Liver (tissue), 9 donors: ENCODE data around the gene GRID1. TPM values are rescaled to one million over a fixed set of nuclear protein-coding genes. Genes with fewer than 3 reads are reported as not detected.

ENCODE experiments used
- DNase-seq: peaks from one replicate; pipeline ENCODE4 v3.0.0-alpha.2; 2017; ENCODE audit warnings: low spot score
- H3K27ac ChIP-seq, 2 donors: one replicate each; pipeline ENCODE4 v1.7.0; 2013; ENCODE audit warnings: inconsistent platforms in 2 of 2, low read length in 2 of 2, control low read depth in 1 of 2, low read depth in 1 of 2, mild to moderate bottlenecking in 1 of 2
- H3K27me3 ChIP-seq, 4 donors: one replicate each; pipeline versions ENCODE4 v1.6.1 to v1.7.0; 2013; ENCODE audit warnings: low read length in 3 of 4, inconsistent platforms in 1 of 4, mild to moderate bottlenecking in 1 of 4, moderate library complexity in 1 of 4; ENCODE audit not compliant: control insufficient read depth in 4 of 4, insufficient read depth in 4 of 4
- H3K36me3 ChIP-seq, 4 donors: one replicate each; pipeline versions ENCODE4 v1.6.1 to v1.7.0; 2013; ENCODE audit warnings: low read length in 3 of 4, mild to moderate bottlenecking in 3 of 4, low read depth in 1 of 4, moderate library complexity in 1 of 4; ENCODE audit not compliant: control insufficient read depth in 4 of 4, insufficient read depth in 3 of 4
- H3K4me1 ChIP-seq, 4 donors: one replicate each; pipeline versions ENCODE4 v1.6.1 to v1.7.0; 2013; ENCODE audit warnings: low read length in 3 of 4, mild to moderate bottlenecking in 3 of 4, moderate library complexity in 1 of 4; ENCODE audit not compliant: control insufficient read depth in 4 of 4, insufficient read depth in 4 of 4
- H3K4me3 ChIP-seq, 3 donors: one replicate each; pipeline versions ENCODE4 v1.6.1 to v1.7.0; 2013; ENCODE audit warnings: low read length in 3 of 3, control low read depth in 1 of 3, low read depth in 1 of 3, mild to moderate bottlenecking in 1 of 3
- H3K9ac ChIP-seq, 2 donors: one replicate each; pipeline ENCODE4 v1.7.0; 2013; ENCODE audit warnings: low read length in 2 of 2, mild to moderate bottlenecking in 2 of 2, moderate library complexity in 2 of 2, control low read depth in 1 of 2, low read depth in 1 of 2
- H3K9me3 ChIP-seq, 4 donors: one replicate each; pipeline versions ENCODE4 v1.6.1 to v1.7.0; 2013; ENCODE audit warnings: low read length in 3 of 4; ENCODE audit not compliant: control insufficient read depth in 4 of 4
- ATF3 ChIP-seq: IDR thresholded peaks from 2 replicates; pipeline ENCODE4 v1.6.1; 2016; ENCODE audit warnings: antibody characterized with exemption
- EGR1 ChIP-seq, 2 donors: IDR thresholded peaks; 2 replicates each; pipeline ENCODE4 v1.6.1; 2016 to 2018; ENCODE audit warnings: antibody characterized with exemption in 2 of 2, low read depth in 2 of 2
- FOXA1 ChIP-seq: IDR thresholded peaks from 2 replicates; pipeline ENCODE4 v1.6.1; 2016; ENCODE audit warnings: antibody characterized with exemption
- FOXA2 ChIP-seq: IDR thresholded peaks from 2 replicates; pipeline ENCODE4 v1.6.1; 2016; ENCODE audit warnings: antibody characterized with exemption
- GABPA ChIP-seq, 2 donors: IDR thresholded peaks in 1 of 2; conservative IDR thresholded peaks in 1 of 2; 2 replicates each; pipeline ENCODE4 v1.6.1; 2016; ENCODE audit warnings: antibody characterized with exemption in 2 of 2, mild to moderate bottlenecking in 1 of 2, moderate library complexity in 1 of 2
- HNF4A ChIP-seq, 2 donors: conservative IDR thresholded peaks; 2 replicates each; pipeline ENCODE4 v1.6.1; 2016; ENCODE audit warnings: antibody characterized with exemption in 2 of 2, mild to moderate bottlenecking in 2 of 2
- HNF4G ChIP-seq: IDR thresholded peaks from 2 replicates; pipeline ENCODE4 v1.6.1; 2016; ENCODE audit warnings: antibody characterized with exemption
- JUND ChIP-seq, 2 donors: IDR thresholded peaks; 2 replicates each; pipeline ENCODE4 v1.6.1; 2016; ENCODE audit warnings: antibody characterized with exemption in 2 of 2
- NR2F2 ChIP-seq: IDR thresholded peaks from 2 replicates; pipeline ENCODE4 v1.6.1; 2016; ENCODE audit warnings: antibody characterized with exemption
- RAD21 ChIP-seq, 2 donors: IDR thresholded peaks; 2 replicates each; pipeline ENCODE4 v1.6.1; 2016; ENCODE audit warnings: antibody characterized with exemption in 2 of 2, mild to moderate bottlenecking in 2 of 2
- RXRA ChIP-seq, 2 donors: IDR thresholded peaks; 2 replicates each; pipeline ENCODE4 v1.6.1; 2017 to 2018; ENCODE audit warnings: antibody characterized with exemption in 2 of 2, mild to moderate bottlenecking in 1 of 2
- SP1 ChIP-seq: IDR thresholded peaks from 2 replicates; pipeline ENCODE4 v1.6.1; 2018; ENCODE audit warnings: antibody characterized with exemption, mild to moderate bottlenecking
- TAF1 ChIP-seq: conservative IDR thresholded peaks from 2 replicates; pipeline ENCODE4 v1.6.1; 2016; ENCODE audit warnings: antibody characterized with exemption, mild to moderate bottlenecking
- YY1 ChIP-seq: IDR thresholded peaks from 2 replicates; pipeline ENCODE4 v1.6.1; 2016; ENCODE audit warnings: antibody characterized with exemption, mild to moderate bottlenecking
- WGBS: extraction: QIAGEN DNeasy Blood & Tissue Kit; methylation state at CpG from one replicate; pipeline ENCODE4 v1.1.7; 2013; 5-methylcytosine and 5-hydroxymethylcytosine counted together
- polyA plus RNA-seq, 2 donors: library from polyadenylated mRNA; stranded (reverse) in 1 of 2; unstranded in 1 of 2; fragments of 200-250 nt in 1 of 2; fragments of >200 nt in 1 of 2; fragmentation: Nextera tagmentation in 1 of 2; extraction: Ambion mirVana in 1 of 2; gene quantifications; one replicate each; pipeline versions ENCODE4 v1.2.1 to v1.2.3, GENCODE V29; 2013 to 2015
- total RNA-seq, 2 donors: library from RNA; depleted of rRNA; stranded (reverse); fragments of >200 nt; gene quantifications; one replicate each; pipeline ENCODE4 v1.2.3, GENCODE V29; 2014
- TF ChIP-seq, protein P1 (sequence below): fragments of 150-350 bp; IDR thresholded peaks from 2 replicates; pipeline ENCODE4 v1.5.1; 2017; ENCODE audit warnings: improper control_type of control experiment, low read depth, low read length; ENCODE audit not compliant: missing input control
- TF ChIP-seq, protein P2 (sequence below): IDR thresholded peaks from 2 replicates; pipeline ENCODE4 v1.6.1; 2016; ENCODE audit warnings: antibody characterized with exemption
- TF ChIP-seq, protein P3 (sequence below): IDR thresholded peaks from 2 replicates; pipeline ENCODE4 v1.6.1; 2016; ENCODE audit warnings: antibody characterized with exemption
- TF ChIP-seq, protein P4 (sequence below): IDR thresholded peaks from 2 replicates; pipeline ENCODE4 v1.6.1; 2016; ENCODE audit warnings: antibody characterized with exemption, mild to moderate bottlenecking
- donor health status: healthy.
- donor health status: healthy.
- donor health status: healthy.
- donor health status: healthy.
- donor health status: healthy.

GRID1 gene
- total and polyA plus RNA-seq, 4 donors: 0.09 to 0.17 (median 0.14) TPM; not detected in 1

DNA sequence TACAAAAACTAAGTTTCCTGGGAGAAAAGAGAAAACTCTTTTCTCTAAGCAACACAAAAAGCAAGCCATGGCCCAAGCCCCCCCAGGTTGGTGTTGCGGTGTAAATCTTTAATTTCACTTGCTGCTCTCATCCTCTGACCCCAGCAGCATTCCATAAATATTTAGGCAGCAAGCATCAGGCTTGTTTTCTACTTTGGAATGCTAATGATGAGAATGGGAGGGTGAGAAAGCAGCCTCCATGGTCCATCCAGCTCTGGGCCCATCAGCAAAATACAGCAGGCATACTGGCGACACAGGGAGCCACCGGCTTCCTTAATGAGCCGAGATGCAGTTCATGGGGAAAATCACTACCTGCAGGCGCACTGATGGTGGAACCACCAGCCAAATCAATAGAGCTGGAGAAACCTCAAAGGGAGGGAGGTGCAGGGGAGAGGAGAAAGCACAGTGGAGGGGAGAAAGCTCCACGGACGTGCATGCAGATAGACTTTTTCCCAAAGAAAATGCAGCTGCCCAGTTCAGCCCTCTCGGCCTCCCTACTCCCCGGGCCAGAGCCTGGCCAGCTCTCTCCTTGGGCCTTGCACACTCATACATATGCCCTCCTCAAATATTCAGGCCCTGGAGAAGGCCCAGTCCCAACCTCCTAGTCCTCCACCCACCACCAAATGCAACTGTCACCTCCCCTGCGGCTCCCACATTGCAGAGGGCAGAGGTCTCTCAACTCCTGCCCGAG is 131.9 kb downstream of the GRID1 start:
- no peak for DNase-seq
- H3K36me3 ChIP-seq: no peaks in the 10 kb centered on the region
- H3K9me3 ChIP-seq: no peaks in the 10 kb centered on the region
- TF ChIP-seq NR2F2: no peak
- no peak for TF ChIP-seq GABPA (IDR thresholded peaks at IDR 0.05 in 1 of 2, conservative IDR thresholded peaks at IDR 0.05 in 1 of 2)
- TF ChIP-seq TAF1: no peak
- no peak for TF ChIP-seq ATF3
- TF ChIP-seq FOXA1: no peak
- TF ChIP-seq FOXA2: no peak
- no peak for TF ChIP-seq RXRA (IDR thresholded peaks at IDR 0.05)
- TF ChIP-seq YY1: no peak
- TF ChIP-seq, protein P1, sequence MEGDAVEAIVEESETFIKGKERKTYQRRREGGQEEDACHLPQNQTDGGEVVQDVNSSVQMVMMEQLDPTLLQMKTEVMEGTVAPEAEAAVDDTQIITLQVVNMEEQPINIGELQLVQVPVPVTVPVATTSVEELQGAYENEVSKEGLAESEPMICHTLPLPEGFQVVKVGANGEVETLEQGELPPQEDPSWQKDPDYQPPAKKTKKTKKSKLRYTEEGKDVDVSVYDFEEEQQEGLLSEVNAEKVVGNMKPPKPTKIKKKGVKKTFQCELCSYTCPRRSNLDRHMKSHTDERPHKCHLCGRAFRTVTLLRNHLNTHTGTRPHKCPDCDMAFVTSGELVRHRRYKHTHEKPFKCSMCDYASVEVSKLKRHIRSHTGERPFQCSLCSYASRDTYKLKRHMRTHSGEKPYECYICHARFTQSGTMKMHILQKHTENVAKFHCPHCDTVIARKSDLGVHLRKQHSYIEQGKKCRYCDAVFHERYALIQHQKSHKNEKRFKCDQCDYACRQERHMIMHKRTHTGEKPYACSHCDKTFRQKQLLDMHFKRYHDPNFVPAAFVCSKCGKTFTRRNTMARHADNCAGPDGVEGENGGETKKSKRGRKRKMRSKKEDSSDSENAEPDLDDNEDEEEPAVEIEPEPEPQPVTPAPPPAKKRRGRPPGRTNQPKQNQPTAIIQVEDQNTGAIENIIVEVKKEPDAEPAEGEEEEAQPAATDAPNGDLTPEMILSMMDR: no peak
- no peak for TF ChIP-seq JUND (IDR thresholded peaks at IDR 0.05)
- TF ChIP-seq, protein P2, sequence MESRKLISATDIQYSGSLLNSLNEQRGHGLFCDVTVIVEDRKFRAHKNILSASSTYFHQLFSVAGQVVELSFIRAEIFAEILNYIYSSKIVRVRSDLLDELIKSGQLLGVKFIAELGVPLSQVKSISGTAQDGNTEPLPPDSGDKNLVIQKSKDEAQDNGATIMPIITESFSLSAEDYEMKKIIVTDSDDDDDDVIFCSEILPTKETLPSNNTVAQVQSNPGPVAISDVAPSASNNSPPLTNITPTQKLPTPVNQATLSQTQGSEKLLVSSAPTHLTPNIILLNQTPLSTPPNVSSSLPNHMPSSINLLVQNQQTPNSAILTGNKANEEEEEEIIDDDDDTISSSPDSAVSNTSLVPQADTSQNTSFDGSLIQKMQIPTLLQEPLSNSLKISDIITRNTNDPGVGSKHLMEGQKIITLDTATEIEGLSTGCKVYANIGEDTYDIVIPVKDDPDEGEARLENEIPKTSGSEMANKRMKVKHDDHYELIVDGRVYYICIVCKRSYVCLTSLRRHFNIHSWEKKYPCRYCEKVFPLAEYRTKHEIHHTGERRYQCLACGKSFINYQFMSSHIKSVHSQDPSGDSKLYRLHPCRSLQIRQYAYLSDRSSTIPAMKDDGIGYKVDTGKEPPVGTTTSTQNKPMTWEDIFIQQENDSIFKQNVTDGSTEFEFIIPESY: no peak
- TF ChIP-seq, protein P3, sequence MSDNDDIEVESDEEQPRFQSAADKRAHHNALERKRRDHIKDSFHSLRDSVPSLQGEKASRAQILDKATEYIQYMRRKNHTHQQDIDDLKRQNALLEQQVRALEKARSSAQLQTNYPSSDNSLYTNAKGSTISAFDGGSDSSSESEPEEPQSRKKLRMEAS: no peak
- no peak for TF ChIP-seq EGR1 (IDR thresholded peaks at IDR 0.05; ENCODE audit: low read depth in 2 of 2)
- TF ChIP-seq SP1: no peak
- no peak for TF ChIP-seq RAD21 (IDR thresholded peaks at IDR 0.05)
- TF ChIP-seq, protein P4, sequence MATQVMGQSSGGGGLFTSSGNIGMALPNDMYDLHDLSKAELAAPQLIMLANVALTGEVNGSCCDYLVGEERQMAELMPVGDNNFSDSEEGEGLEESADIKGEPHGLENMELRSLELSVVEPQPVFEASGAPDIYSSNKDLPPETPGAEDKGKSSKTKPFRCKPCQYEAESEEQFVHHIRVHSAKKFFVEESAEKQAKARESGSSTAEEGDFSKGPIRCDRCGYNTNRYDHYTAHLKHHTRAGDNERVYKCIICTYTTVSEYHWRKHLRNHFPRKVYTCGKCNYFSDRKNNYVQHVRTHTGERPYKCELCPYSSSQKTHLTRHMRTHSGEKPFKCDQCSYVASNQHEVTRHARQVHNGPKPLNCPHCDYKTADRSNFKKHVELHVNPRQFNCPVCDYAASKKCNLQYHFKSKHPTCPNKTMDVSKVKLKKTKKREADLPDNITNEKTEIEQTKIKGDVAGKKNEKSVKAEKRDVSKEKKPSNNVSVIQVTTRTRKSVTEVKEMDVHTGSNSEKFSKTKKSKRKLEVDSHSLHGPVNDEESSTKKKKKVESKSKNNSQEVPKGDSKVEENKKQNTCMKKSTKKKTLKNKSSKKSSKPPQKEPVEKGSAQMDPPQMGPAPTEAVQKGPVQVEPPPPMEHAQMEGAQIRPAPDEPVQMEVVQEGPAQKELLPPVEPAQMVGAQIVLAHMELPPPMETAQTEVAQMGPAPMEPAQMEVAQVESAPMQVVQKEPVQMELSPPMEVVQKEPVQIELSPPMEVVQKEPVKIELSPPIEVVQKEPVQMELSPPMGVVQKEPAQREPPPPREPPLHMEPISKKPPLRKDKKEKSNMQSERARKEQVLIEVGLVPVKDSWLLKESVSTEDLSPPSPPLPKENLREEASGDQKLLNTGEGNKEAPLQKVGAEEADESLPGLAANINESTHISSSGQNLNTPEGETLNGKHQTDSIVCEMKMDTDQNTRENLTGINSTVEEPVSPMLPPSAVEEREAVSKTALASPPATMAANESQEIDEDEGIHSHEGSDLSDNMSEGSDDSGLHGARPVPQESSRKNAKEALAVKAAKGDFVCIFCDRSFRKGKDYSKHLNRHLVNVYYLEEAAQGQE: no peak
- no peak for TF ChIP-seq HNF4A (conservative IDR thresholded peaks at IDR 0.05)
- TF ChIP-seq HNF4G: no peak
- no peak overlapping the region for H3K4me3 ChIP-seq
- H3K27ac ChIP-seq: no peak overlapping the region
- H3K27me3 ChIP-seq: no peaks in the 10 kb centered on the region
- H3K4me1 ChIP-seq: no peaks in the 10 kb centered on the region
- 75% methylated on average over 11 of the region's 11 CpGs for WGBS
- no peak overlapping the region for H3K9ac ChIP-seq
